Gastrocnemius medialis (tissue), 4 donors: ENCODE measurements around the gene LINGO3.

ENCODE experiments used
- CTCF ChIP-seq, 5 experiments: fragments of 450-650 bp in 3 of 5; fragments of 200-600 bp in 2 of 5; sonication (generic) in 2 of 5; IDR thresholded peaks in 4 of 5; conservative IDR thresholded peaks in 1 of 5; 1 replicate in 4 of 5; 2 replicates in 1 of 5; pipeline ENCODE4 v1.5.1; 2016 to 2019; ENCODE audit warnings: antibody characterized with exemption in 5 of 5, mild to moderate bottlenecking in 3 of 5, moderate library complexity in 3 of 5
- POLR2A ChIP-seq, 2 donors: fragments of 450-650 bp; IDR thresholded peaks; one replicate each; pipeline ENCODE4 v1.6.1; 2017; ENCODE audit warnings: antibody characterized with exemption in 2 of 2, mild to moderate bottlenecking in 2 of 2, moderate library complexity in 2 of 2

GRCh38 chr19:2260341-2260805 lies 47.6 kb downstream of the LINGO3 start:
- no peak for TF ChIP-seq POLR2A (IDR thresholded peaks at IDR 0.05)
- TF ChIP-seq CTCF (IDR thresholded peaks at IDR 0.05 in 4 of 5, conservative IDR thresholded peaks at IDR 0.05 in 1 of 5) = no peak
